Measurements from ENCODE around the gene CNIH3.

DNA sequence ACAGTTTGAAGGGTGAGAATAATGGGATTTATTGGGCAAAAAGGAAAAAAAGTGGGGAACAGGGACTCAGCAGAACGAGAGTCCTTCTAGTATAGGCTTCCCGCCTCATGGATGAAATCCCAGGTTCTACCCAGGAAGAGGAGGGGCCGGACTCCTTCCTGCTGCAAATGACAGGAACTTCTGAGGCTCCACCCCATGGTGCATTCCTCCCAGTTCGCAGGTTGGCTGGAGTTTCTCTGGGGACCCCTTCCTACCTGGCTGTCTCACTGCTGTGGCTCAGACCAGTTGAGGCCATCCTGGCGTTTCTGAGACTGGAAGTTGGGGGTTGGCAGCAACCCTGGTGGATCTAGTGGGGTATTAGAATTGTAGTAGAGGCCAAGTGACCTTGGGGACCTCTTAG, 27.5 kb downstream of the CNIH3 start:
- TF ChIP-seq CTCF (IDR thresholded peaks at IDR 0.05) = no peak
- no peak for TF ChIP-seq POLR2A (IDR thresholded peaks at IDR 0.05)
